ENCODE results near the gene THBS2.

GRCh38 chr6:169241688-169242350 lies 11.8 kb downstream of the THBS2 start:
- TF ChIP-seq, protein P1, sequence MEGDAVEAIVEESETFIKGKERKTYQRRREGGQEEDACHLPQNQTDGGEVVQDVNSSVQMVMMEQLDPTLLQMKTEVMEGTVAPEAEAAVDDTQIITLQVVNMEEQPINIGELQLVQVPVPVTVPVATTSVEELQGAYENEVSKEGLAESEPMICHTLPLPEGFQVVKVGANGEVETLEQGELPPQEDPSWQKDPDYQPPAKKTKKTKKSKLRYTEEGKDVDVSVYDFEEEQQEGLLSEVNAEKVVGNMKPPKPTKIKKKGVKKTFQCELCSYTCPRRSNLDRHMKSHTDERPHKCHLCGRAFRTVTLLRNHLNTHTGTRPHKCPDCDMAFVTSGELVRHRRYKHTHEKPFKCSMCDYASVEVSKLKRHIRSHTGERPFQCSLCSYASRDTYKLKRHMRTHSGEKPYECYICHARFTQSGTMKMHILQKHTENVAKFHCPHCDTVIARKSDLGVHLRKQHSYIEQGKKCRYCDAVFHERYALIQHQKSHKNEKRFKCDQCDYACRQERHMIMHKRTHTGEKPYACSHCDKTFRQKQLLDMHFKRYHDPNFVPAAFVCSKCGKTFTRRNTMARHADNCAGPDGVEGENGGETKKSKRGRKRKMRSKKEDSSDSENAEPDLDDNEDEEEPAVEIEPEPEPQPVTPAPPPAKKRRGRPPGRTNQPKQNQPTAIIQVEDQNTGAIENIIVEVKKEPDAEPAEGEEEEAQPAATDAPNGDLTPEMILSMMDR (IDR thresholded peaks at IDR 0.05; ENCODE audit: insufficient read depth, low read depth, low read length), result no peak
- no peak for TF ChIP-seq EZH2 (IDR thresholded peaks at IDR 0.05; ENCODE audit: insufficient read depth, low read length)
